IPS-15b (cell line): Measurements from ENCODE around the gene ESR2.
A peak's percentile ranks its signal among the peaks of the same experiment; 100 is the strongest.

Experiments used
- H3K27me3 ChIP-seq: one replicate; pipeline ENCODE4 v1.6.1; 2013; ENCODE audit warnings: low read length; ENCODE audit not compliant: control insufficient read depth, insufficient read depth
- H3K36me3 ChIP-seq: one replicate; pipeline ENCODE4 v1.6.1; 2013; ENCODE audit warnings: low read length; ENCODE audit not compliant: control insufficient read depth, insufficient read depth
- H3K4me1 ChIP-seq: one replicate; pipeline ENCODE4 v1.6.1; 2013; ENCODE audit warnings: mild to moderate bottlenecking, low read length; ENCODE audit not compliant: control insufficient read depth, insufficient read depth
- H3K4me3 ChIP-seq: one replicate; pipeline ENCODE4 v1.5.1; 2013; ENCODE audit warnings: low read depth, low read length
- H3K9ac ChIP-seq: one replicate; pipeline ENCODE4 v1.6.1; 2013; ENCODE audit warnings: low read depth, mild to moderate bottlenecking, low read length
- H3K9me3 ChIP-seq: one replicate; pipeline ENCODE4 v1.6.1; 2013; ENCODE audit warnings: mild to moderate bottlenecking, low read length; ENCODE audit not compliant: control insufficient read depth, insufficient read depth

Gene ESR2

GRCh38 chr14:64298773-64299172 lies 4.6 kb upstream of the ESR2 start:
- Histone ChIP-seq H3K27me3 (peaks cover 12% of the 10 kb centered on the region), H3K9me3 (no peaks in the 10 kb centered on the region), H3K4me3 (no peak overlapping the region), H3K9ac (no peak overlapping the region), H3K36me3 (no peaks in the 10 kb centered on the region), H3K4me1 (peaks cover 2% of the 10 kb centered on the region)

DNA sequence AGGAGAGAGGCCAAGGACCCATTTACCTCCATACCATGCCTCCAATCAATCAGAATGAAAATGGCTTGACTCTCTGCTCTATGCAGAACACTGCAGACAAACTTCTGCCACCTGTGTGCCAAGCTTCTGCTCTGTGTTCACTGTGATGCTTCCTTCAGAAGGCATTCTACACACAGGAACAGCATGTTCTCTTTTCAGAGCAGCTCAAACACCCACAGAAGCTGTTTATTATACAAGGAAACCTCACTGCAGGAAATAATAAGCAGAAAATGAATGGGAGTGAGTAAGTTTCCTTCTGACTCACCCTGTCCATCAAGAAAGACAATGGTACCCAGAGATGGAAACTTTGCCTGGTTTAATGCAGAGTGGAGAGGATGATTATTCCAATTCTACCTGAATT lies 2.4 kb upstream of the ESR2 start:
- Histone ChIP-seq H3K27me3 (peaks cover 30% of the 10 kb centered on the region), H3K4me1 (peaks cover 2% of the 10 kb centered on the region), H3K4me3 (no peak overlapping the region), H3K36me3 (no peaks in the 10 kb centered on the region), H3K9ac (no peak overlapping the region), H3K9me3 (no peaks in the 10 kb centered on the region)

GRCh38 chr14:64294672-64295413 lies 672 bp upstream of the ESR2 start:
- H3K27me3 ChIP-seq: peaks cover 30% of the 10 kb centered on the region
- no peaks in the 10 kb centered on the region for H3K36me3 ChIP-seq
- no peaks in the 10 kb centered on the region for H3K9me3 ChIP-seq
- H3K4me1 ChIP-seq: peaks cover 2% of the 10 kb centered on the region
- peak overlapping the region; percentile 64 for H3K4me3 ChIP-seq
- H3K9ac ChIP-seq: no peak overlapping the region

DNA sequence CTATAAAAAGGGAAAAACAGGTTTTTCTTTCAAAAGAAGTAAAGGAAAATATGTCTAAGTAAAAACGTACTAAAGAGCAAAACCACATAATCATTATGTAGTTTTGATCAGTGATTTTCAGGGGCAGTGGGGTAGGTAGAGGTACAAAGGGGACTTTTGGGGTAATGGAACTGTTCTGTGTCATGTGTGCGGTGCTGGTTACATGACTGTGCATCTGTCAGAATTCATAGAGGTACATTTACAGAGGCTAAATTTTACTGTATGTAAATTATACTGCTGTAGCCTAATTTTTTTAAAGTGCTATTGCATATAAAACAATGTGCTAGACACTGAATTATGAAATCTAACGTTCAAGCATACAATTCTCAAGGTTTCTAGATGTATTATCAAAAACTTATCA lies 2.0 kb downstream of the ESR2 start:
- Histone ChIP-seq H3K4me1 (peaks cover 2% of the 10 kb centered on the region), H3K9ac (no peak overlapping the region), H3K4me3 (no peak overlapping the region), H3K9me3 (no peaks in the 10 kb centered on the region), H3K27me3 (peaks cover 30% of the 10 kb centered on the region), H3K36me3 (no peaks in the 10 kb centered on the region)

DNA sequence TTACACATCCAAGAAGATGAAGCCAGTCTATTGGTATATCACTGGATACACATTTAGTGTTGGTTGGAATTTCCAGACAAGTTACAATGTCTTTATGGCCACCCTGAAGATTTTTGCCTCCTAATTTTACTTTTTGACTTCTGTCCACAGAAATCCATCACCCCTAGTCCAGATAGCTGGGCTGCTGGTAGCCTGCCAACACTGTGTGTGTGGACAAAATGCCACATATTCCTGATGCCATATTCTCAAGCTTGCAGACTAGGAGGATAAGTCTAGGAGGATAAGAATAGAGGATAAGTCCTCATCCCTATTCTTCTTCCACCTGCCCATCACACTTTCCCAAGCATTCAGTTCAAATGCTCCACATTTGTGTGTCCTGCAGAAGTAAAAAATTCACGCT lies 4.6 kb downstream of the ESR2 start:
- H3K27me3 ChIP-seq: peaks cover 26% of the 10 kb centered on the region
- H3K36me3 ChIP-seq: no peaks in the 10 kb centered on the region
- no peak overlapping the region for H3K9ac ChIP-seq
- peaks cover 2% of the 10 kb centered on the region for H3K4me1 ChIP-seq
- no peaks in the 10 kb centered on the region for H3K9me3 ChIP-seq
- H3K4me3 ChIP-seq: no peak overlapping the region

DNA sequence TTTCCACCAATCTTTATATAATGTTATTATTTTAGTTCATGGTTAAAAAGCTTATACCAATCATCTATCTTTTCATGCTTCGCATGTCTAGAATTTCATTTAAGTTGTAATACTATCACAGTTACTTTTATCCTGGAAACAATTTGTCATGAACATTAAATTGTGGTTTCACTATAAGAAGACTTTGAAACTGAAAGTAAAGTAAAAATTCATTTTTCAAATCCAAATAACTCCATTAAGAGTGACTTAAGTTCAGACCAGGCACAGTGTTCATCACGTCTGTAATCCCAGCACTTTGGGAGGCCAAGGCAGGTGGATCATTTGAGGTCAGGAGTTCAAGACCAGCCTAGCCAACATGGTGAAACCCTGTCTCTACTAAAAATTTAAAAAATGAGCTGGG lies 12.4 kb downstream of the ESR2 start:
- Histone ChIP-seq H3K9me3 (no peaks in the 10 kb centered on the region), H3K36me3 (no peaks in the 10 kb centered on the region), H3K4me1 (no peaks in the 10 kb centered on the region), H3K4me3 (no peak overlapping the region), H3K27me3 (no peaks in the 10 kb centered on the region), H3K9ac (no peak overlapping the region)

GRCh38 chr14:64279704-64280668 lies 14.2 kb downstream of the ESR2 start:
- H3K9ac ChIP-seq: no peak overlapping the region
- no peaks in the 10 kb centered on the region for H3K4me1 ChIP-seq
- H3K36me3 ChIP-seq: no peaks in the 10 kb centered on the region
- H3K4me3 ChIP-seq: no peak overlapping the region
- H3K9me3 ChIP-seq: no peaks in the 10 kb centered on the region
- no peaks in the 10 kb centered on the region for H3K27me3 ChIP-seq

GRCh38 chr14:64278458-64278857 lies 15.7 kb downstream of the ESR2 start:
- Histone ChIP-seq H3K36me3 (no peaks in the 10 kb centered on the region), H3K9me3 (no peaks in the 10 kb centered on the region), H3K4me3 (no peak overlapping the region), H3K9ac (no peak overlapping the region), H3K27me3 (no peaks in the 10 kb centered on the region), H3K4me1 (no peaks in the 10 kb centered on the region)

GRCh38 chr14:64272019-64272418 lies 22.2 kb downstream of the ESR2 start:
- no peaks in the 10 kb centered on the region for H3K9me3 ChIP-seq
- no peaks in the 10 kb centered on the region for H3K4me1 ChIP-seq
- no peak overlapping the region for H3K4me3 ChIP-seq
- no peak overlapping the region for H3K9ac ChIP-seq
- no peaks in the 10 kb centered on the region for H3K36me3 ChIP-seq
- no peaks in the 10 kb centered on the region for H3K27me3 ChIP-seq

GRCh38 chr14:64266239-64266638 lies 27.9 kb downstream of the ESR2 start:
- H3K27me3 ChIP-seq: no peaks in the 10 kb centered on the region
- H3K36me3 ChIP-seq: no peaks in the 10 kb centered on the region
- H3K4me3 ChIP-seq: no peak overlapping the region
- no peak overlapping the region for H3K9ac ChIP-seq
- H3K4me1 ChIP-seq: no peaks in the 10 kb centered on the region
- H3K9me3 ChIP-seq: no peaks in the 10 kb centered on the region

DNA sequence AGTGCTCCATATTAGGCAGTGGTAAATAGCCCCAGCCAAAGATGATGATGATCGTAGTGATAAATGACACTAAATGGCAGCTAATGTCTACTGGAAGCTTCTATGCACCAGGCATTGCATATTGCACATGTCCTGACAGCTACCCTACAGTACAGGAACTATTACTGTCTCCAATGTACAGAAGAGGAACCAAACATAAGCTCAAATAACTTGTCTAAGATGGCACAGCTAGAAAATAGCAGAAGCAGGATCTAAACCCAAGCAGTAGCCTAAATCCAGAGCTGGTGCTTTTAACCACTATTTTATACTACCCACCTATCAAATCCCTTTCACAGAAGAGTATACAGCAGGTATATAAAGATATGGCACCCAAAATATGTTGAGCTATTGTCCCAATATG lies 28.9 kb downstream of the ESR2 start:
- H3K4me3 ChIP-seq: no peak overlapping the region
- H3K36me3 ChIP-seq: no peaks in the 10 kb centered on the region
- no peaks in the 10 kb centered on the region for H3K27me3 ChIP-seq
- no peaks in the 10 kb centered on the region for H3K4me1 ChIP-seq
- H3K9me3 ChIP-seq: no peaks in the 10 kb centered on the region
- no peak overlapping the region for H3K9ac ChIP-seq

DNA sequence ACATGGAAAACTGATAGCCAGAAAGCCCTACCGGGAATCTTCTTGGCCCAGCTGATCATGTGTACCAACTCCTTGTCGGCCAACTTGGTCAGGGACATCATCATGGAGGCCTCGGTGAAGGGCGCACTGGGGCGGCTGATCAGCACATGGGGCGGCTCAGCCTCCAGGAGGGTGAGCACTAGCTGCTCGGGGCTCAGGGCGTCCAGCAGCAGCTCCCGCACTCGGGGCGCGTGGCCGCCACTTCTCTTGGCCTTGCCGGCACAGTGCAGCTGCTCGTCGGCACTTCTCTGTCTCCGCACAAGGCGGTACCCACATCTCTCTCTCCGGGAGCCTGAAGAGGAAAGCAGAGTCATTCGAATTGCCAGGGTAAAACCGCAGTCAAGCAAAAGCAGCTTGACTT lies 33.8 kb downstream of the ESR2 start:
- Histone ChIP-seq H3K4me1 (no peaks in the 10 kb centered on the region), H3K9me3 (no peaks in the 10 kb centered on the region), H3K27me3 (no peaks in the 10 kb centered on the region)

More for the DNA sequence above, 33.8 kb downstream of the ESR2 start:
- H3K4me3 ChIP-seq: no peak overlapping the region
- H3K36me3 ChIP-seq: no peaks in the 10 kb centered on the region
- H3K9ac ChIP-seq: no peak overlapping the region
